SU-DHL-6 (cell line): Measurements from ENCODE around the gene CCNYL1.

Source experiments
- H2AFZ ChIP-seq: fragments of 200-600 bp; sonication (generic); 2 replicates; pipeline ENCODE4 v1.6.1; 2014; ENCODE audit warnings: low read depth, mild to moderate bottlenecking, moderate library complexity, mixed read lengths, antibody characterized with exemption, low read length; ENCODE audit not compliant: severe bottlenecking
- H3F3A ChIP-seq: fragments of 200-600 bp; shearing (Covaris generic); 2 replicates; pipeline ENCODE4 v1.6.0; 2016; ENCODE audit warnings: antibody characterized with exemption, mild to moderate bottlenecking; ENCODE audit not compliant: insufficient read depth
- H3K27ac ChIP-seq: fragments of 200-600 bp; sonication (generic); 2 replicates; pipeline ENCODE4 v1.5.1; 2016; ENCODE audit warnings: low read depth, mild to moderate bottlenecking, low read length, moderate library complexity, mixed read lengths
- H3K27me3 ChIP-seq: fragments of 200-600 bp; sonication (generic), shearing (Covaris generic); 2 replicates; pipeline ENCODE4 v1.6.0; 2014; ENCODE audit warnings: mild to moderate bottlenecking, low read length
- H3K36me3 ChIP-seq: fragments of 200-600 bp; sonication (generic); 2 replicates; pipeline ENCODE4 v1.6.1; 2014; ENCODE audit warnings: mild to moderate bottlenecking, low read length, mixed read lengths
- H3K4me2 ChIP-seq: fragments of 300-600, 200-600 bp; shearing (Covaris generic), sonication (generic); 2 replicates; pipeline ENCODE4 v1.6.0; 2014; ENCODE audit warnings: low read length, low read depth, mild to moderate bottlenecking; ENCODE audit not compliant: poor library complexity, severe bottlenecking
- H3K4me3 ChIP-seq: fragments of 200-600 bp; sonication (generic); 2 replicates; pipeline ENCODE4 v1.5.1; 2014; ENCODE audit warnings: antibody characterized with exemption, low read length, mild to moderate bottlenecking, mixed read lengths; ENCODE audit not compliant: insufficient read depth, poor library complexity, severe bottlenecking
- H3K79me2 ChIP-seq: fragments of 200-600 bp; sonication (generic); 2 replicates; pipeline ENCODE4 v1.6.1; 2014; ENCODE audit warnings: mild to moderate bottlenecking, low read length, moderate library complexity; ENCODE audit not compliant: insufficient read depth
- H3K9ac ChIP-seq: fragments of 200-600 bp; sonication (generic); 2 replicates; pipeline ENCODE4 v1.7.0; 2014; ENCODE audit warnings: mild to moderate bottlenecking, low read length
- H3K9me2 ChIP-seq: fragments of 200-600 bp; sonication (generic); replicated peaks from 2 replicates; pipeline ENCODE4 v1.6.1; 2014; ENCODE audit warnings: low read length; ENCODE audit not compliant: insufficient read depth
- H3K9me3 ChIP-seq: fragments of 200-600 bp; sonication (generic); 2 replicates; pipeline ENCODE4 v1.6.1; 2014; ENCODE audit warnings: low read length, mixed read lengths; ENCODE audit not compliant: insufficient read depth
- H4K20me1 ChIP-seq: fragments of 200-600 bp; sonication (generic); 2 replicates; pipeline ENCODE4 v1.6.1; 2014; ENCODE audit warnings: low read depth, mild to moderate bottlenecking, antibody characterized with exemption, low read length, moderate library complexity, mixed read lengths
- EZH2phosphoT487 ChIP-seq: fragments of 200-600 bp; sonication (generic), shearing (Covaris generic); conservative IDR thresholded peaks from 2 replicates; pipeline ENCODE4 v1.6.1; 2018; ENCODE audit warnings: mild to moderate bottlenecking, antibody characterized with exemption, low read length, moderate library complexity, mixed read lengths
- TF ChIP-seq, protein P1 (sequence below): fragments of 200-600 bp; sonication (generic); IDR thresholded peaks from one replicate; pipeline ENCODE4 v1.5.1; 2017; ENCODE audit warnings: antibody characterized with exemption, mild to moderate bottlenecking, low read length, moderate library complexity; ENCODE audit not compliant: insufficient read depth, poor library complexity, severe bottlenecking

The CCNYL1 gene

GRCh38 chr2:207790898-207791297 is 79.5 kb downstream of the CCNYL1 start:
- H3F3A ChIP-seq: no peaks in the 10 kb centered on the region
- H3K4me2 ChIP-seq: no peak overlapping the region
- no peaks in the 10 kb centered on the region for H3K9me3 ChIP-seq
- TF ChIP-seq, protein P1, sequence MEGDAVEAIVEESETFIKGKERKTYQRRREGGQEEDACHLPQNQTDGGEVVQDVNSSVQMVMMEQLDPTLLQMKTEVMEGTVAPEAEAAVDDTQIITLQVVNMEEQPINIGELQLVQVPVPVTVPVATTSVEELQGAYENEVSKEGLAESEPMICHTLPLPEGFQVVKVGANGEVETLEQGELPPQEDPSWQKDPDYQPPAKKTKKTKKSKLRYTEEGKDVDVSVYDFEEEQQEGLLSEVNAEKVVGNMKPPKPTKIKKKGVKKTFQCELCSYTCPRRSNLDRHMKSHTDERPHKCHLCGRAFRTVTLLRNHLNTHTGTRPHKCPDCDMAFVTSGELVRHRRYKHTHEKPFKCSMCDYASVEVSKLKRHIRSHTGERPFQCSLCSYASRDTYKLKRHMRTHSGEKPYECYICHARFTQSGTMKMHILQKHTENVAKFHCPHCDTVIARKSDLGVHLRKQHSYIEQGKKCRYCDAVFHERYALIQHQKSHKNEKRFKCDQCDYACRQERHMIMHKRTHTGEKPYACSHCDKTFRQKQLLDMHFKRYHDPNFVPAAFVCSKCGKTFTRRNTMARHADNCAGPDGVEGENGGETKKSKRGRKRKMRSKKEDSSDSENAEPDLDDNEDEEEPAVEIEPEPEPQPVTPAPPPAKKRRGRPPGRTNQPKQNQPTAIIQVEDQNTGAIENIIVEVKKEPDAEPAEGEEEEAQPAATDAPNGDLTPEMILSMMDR: no peak
- no peak for TF ChIP-seq EZH2phosphoT487
- no peaks in the 10 kb centered on the region for H3K9me2 ChIP-seq
- H3K27me3 ChIP-seq: no peaks in the 10 kb centered on the region
- no peaks in the 10 kb centered on the region for H3K79me2 ChIP-seq
- H3K27ac ChIP-seq: no peak overlapping the region
- H2AFZ ChIP-seq: no peak overlapping the region
- no peak overlapping the region for H3K9ac ChIP-seq
- H4K20me1 ChIP-seq: no peaks in the 10 kb centered on the region
- no peaks in the 10 kb centered on the region for H3K36me3 ChIP-seq
- no peak overlapping the region for H3K4me3 ChIP-seq

GRCh38 chr2:207791579-207792243 is 80.3 kb downstream of the CCNYL1 start:
- no peaks in the 10 kb centered on the region for H4K20me1 ChIP-seq
- no peaks in the 10 kb centered on the region for H3F3A ChIP-seq
- no peak overlapping the region for H3K9ac ChIP-seq
- no peak overlapping the region for H2AFZ ChIP-seq
- no peaks in the 10 kb centered on the region for H3K9me3 ChIP-seq
- no peaks in the 10 kb centered on the region for H3K79me2 ChIP-seq
- no peak overlapping the region for H3K27ac ChIP-seq
- no peak overlapping the region for H3K4me2 ChIP-seq
- TF ChIP-seq, protein P1: no peak
- TF ChIP-seq EZH2phosphoT487: no peak
- no peaks in the 10 kb centered on the region for H3K9me2 ChIP-seq
- H3K4me3 ChIP-seq: no peak overlapping the region
- no peaks in the 10 kb centered on the region for H3K27me3 ChIP-seq
- no peaks in the 10 kb centered on the region for H3K36me3 ChIP-seq

DNA sequence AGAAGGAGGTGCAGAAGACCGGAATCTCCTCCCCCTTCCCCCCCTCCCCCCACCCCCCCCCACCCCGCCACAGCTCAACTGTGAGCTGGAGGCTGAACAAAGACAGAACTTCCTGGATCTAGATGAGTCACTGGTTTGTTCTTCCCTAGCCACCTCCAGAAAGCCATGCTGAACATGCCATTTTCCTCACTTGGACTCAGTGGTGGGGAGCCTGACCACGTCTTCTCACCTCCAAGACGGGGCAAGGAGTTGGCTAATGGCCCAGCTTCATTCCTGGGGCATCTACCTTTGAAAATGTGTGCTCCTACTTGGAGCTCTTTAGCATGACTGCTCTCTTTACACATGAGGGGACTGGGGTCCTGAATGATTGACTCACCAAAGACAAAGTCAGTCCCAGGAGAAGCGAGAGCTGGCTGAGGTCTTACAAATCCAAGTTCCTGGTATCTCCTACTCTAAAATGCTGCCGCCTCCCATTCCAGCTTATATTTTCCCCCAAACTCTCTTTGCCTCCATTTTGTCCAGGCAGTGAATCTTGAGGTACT is 80.9 kb downstream of the CCNYL1 start:
- no peak for TF ChIP-seq EZH2phosphoT487
- TF ChIP-seq, protein P1: no peak
- Histone ChIP-seq H3K9me3 (no peaks in the 10 kb centered on the region), H4K20me1 (no peaks in the 10 kb centered on the region), H2AFZ (no peak overlapping the region), H3K9ac (no peak overlapping the region), H3K27ac (no peak overlapping the region), H3K36me3 (no peaks in the 10 kb centered on the region), H3K4me2 (no peak overlapping the region), H3K27me3 (no peaks in the 10 kb centered on the region), H3K9me2 (no peaks in the 10 kb centered on the region), H3K79me2 (no peaks in the 10 kb centered on the region), H3F3A (no peaks in the 10 kb centered on the region), H3K4me3 (no peak overlapping the region)
